Epithelial cell of proximal tubule (primary cell): ENCODE data around the gene NGEF. TPM values are rescaled to one million over a fixed set of nuclear protein-coding genes. Genes with fewer than 3 reads are reported as not detected.

ENCODE experiments used
- DNase-seq: peaks from one replicate; pipeline ENCODE4 v3.0.0-alpha.2; 2011; ENCODE audit warnings: low read depth
- H3K4me3 ChIP-seq: 2 replicates; pipeline ENCODE4 v1.5.1; 2011; ENCODE audit warnings: low read depth, mild to moderate bottlenecking, low read length
- total RNA-seq: library from RNA; depleted of rRNA; stranded (reverse); fragments of >200 nt; gene quantifications from 2 replicates; pipeline ENCODE4 v1.2.3, GENCODE V29; 2015
- TF ChIP-seq, protein P1 (sequence below): conservative IDR thresholded peaks from 2 replicates; pipeline ENCODE4 v1.5.1; 2012; ENCODE audit warnings: low read depth, mild to moderate bottlenecking, low read length

NGEF gene
- total RNA-seq, 1 donor from 2014 or later: 8.6 TPM

- no peak for DNase-seq
- TF ChIP-seq, protein P1, sequence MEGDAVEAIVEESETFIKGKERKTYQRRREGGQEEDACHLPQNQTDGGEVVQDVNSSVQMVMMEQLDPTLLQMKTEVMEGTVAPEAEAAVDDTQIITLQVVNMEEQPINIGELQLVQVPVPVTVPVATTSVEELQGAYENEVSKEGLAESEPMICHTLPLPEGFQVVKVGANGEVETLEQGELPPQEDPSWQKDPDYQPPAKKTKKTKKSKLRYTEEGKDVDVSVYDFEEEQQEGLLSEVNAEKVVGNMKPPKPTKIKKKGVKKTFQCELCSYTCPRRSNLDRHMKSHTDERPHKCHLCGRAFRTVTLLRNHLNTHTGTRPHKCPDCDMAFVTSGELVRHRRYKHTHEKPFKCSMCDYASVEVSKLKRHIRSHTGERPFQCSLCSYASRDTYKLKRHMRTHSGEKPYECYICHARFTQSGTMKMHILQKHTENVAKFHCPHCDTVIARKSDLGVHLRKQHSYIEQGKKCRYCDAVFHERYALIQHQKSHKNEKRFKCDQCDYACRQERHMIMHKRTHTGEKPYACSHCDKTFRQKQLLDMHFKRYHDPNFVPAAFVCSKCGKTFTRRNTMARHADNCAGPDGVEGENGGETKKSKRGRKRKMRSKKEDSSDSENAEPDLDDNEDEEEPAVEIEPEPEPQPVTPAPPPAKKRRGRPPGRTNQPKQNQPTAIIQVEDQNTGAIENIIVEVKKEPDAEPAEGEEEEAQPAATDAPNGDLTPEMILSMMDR: no peak
- H3K4me3 ChIP-seq: no peak overlapping the region
Measured at GRCh38 chr2:233036162-233036838, 23.2 kb upstream of the NGEF start.

GRCh38 chr2:233035426-233036161 is 22.5 kb upstream of the NGEF start:
- H3K4me3 ChIP-seq: no peak overlapping the region
- TF ChIP-seq, protein P1: no peak

GRCh38 chr2:233034091-233034882 is 21.2 kb upstream of the NGEF start:
- no peak for DNase-seq

More at GRCh38 chr2:233035426-233036161, 22.5 kb upstream of the NGEF start:
- no peak for DNase-seq

DNA sequence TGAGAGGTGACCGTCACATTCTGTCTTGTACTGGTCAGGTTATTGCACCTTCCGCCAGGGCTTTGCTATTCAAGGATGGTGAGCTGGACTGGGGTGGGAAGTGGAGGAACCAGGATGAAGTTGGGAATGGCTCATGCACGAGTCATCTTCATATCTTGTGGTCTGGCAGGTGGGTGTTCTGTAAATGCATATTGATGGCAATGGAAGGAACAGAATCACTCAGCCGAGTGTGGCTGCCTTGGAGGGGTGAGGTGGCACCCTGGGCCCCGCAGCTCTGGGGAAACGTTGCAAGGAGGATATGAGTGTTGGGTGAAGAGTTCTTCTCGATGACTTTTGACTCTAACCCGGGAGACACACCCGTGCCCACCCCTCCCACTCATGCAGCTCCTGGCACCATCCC is 20.6 kb upstream of the NGEF start:
- H3K4me3 ChIP-seq: no peak overlapping the region
- DNase-seq: no peak
- TF ChIP-seq, protein P1: no peak

More at GRCh38 chr2:233034091-233034882, 21.2 kb upstream of the NGEF start:
- TF ChIP-seq, protein P1: no peak
- H3K4me3 ChIP-seq: no peak overlapping the region

GRCh38 chr2:233032551-233033320 is 19.7 kb upstream of the NGEF start, which contains the start of gene NEU2:
Gene NEU2, plus strand, starts transcription at chr2:233032672. Its CDS starts 0 bp downstream, at chr2:233032672.
- no peak within 1 kb of the TSS for H3K4me3 ChIP-seq
- no peak for DNase-seq

More at GRCh38 chr2:233032551-233033320, 19.7 kb upstream of the NGEF start, which contains the start of gene NEU2:
- TF ChIP-seq, protein P1: no peak
